ENCODE measurements around the gene TDRD10. TPM values are rescaled to one million over a fixed set of nuclear protein-coding genes. Genes with fewer than 3 reads are reported as not detected.

The TDRD10 gene
- total RNA-seq, 1 experiment from 2014 or later: 0.31 TPM

GRCh38 chr1:154551474-154551873 lies 49.5 kb downstream of the TDRD10 start:
- TF ChIP-seq CTCF (conservative IDR thresholded peaks at IDR 0.05): no peak
- no peak overlapping the region for H3K4me2 ChIP-seq (ENCODE audit: insufficient read depth, insufficient read length, low read length)
- no peak overlapping the region for H2BK12ac ChIP-seq (ENCODE audit: insufficient read length, low read depth, low read length)
- no peak overlapping the region for H2BK5ac ChIP-seq (ENCODE audit: insufficient read length, low read length)
- no peaks in the 10 kb centered on the region for H3K9me3 ChIP-seq (ENCODE audit: control insufficient read depth, low read depth, low read length)
- H3K18ac ChIP-seq (ENCODE audit: insufficient read length, low read depth, low read length): no peak overlapping the region
- no peak for DNase-seq
- no peak overlapping the region for H4K91ac ChIP-seq (ENCODE audit: insufficient read length, low read depth, low read length)
- no peak overlapping the region for H3K27ac ChIP-seq (ENCODE audit: insufficient read length, low read depth, low read length)
- H4K5ac ChIP-seq (ENCODE audit: insufficient read length, low read depth, low read length): no peak overlapping the region
- WGBS (ENCODE audit: extremely low coverage, insufficient read length, low lambda C conversion rate): no CpG with 5 or more reads among the region's 4 CpGs
- H2BK120ac ChIP-seq (ENCODE audit: low read depth, low read length, poor library complexity, severe bottlenecking): no peak overlapping the region
- H2AK5ac ChIP-seq (ENCODE audit: insufficient read length, low read length): no peak overlapping the region
- H2BK20ac ChIP-seq (ENCODE audit: low read depth, low read length, poor library complexity, severe bottlenecking): no peak overlapping the region
- Mint-ChIP-seq H3K9me3 (no peaks in the 10 kb centered on the region), H3K36me3 (ENCODE audit: insufficient read depth in 1 of 3, low read depth in 3 of 3) (peaks cover 52 to 80% (median 75%) of the 10 kb centered on the region in 3 experiments), H3K27me3 (ENCODE audit: low read depth) (no peaks in the 10 kb centered on the region), H3K27ac (no peak overlapping the region), H3K4me3 (no peak overlapping the region), H3K4me1 (peaks cover 7% of the 10 kb centered on the region in 2 experiments)
- no peaks in the 10 kb centered on the region; the same call in 1 of the 2 replicates for H3K79me2 ChIP-seq (ENCODE audit: insufficient read depth, low read length)
- H3T11ph ChIP-seq (ENCODE audit: low read length): no peak overlapping the region
- no peak overlapping the region for H3K9ac ChIP-seq (ENCODE audit: extremely low read depth, insufficient read length, low read length)
- H3K56ac ChIP-seq (ENCODE audit: insufficient read length, low read depth, low read length): no peak overlapping the region
- no peak overlapping the region for H3K4ac ChIP-seq (ENCODE audit: low read depth, low read length)
- no peaks in the 10 kb centered on the region for H4K20me1 ChIP-seq (ENCODE audit: control insufficient read depth, insufficient read depth, insufficient read length)
- H2AFZ ChIP-seq (ENCODE audit: low read length): no peak overlapping the region
- H3K23ac ChIP-seq (ENCODE audit: insufficient read length, low read depth, low read length): no peak overlapping the region
- H3K79me1 ChIP-seq (ENCODE audit: insufficient read depth, low read depth, low read length, poor library complexity, severe bottlenecking): no peaks in the 10 kb centered on the region
- H3K4me1 ChIP-seq (ENCODE audit: insufficient read depth, low read length): no peaks in the 10 kb centered on the region; the same call in 1 of the 2 replicates
- H2BK15ac ChIP-seq (ENCODE audit: low read depth, low read length): no peak overlapping the region
- no peaks in the 10 kb centered on the region for H3K23me2 ChIP-seq (ENCODE audit: insufficient read length, low read depth, low read length, poor library complexity, severe bottlenecking)
- H4K8ac ChIP-seq (replicated peaks; ENCODE audit: insufficient read length, low read depth, low read length): no peak overlapping the region
- H3K14ac ChIP-seq (ENCODE audit: insufficient read depth, low read length): no peak overlapping the region
- no peaks in the 10 kb centered on the region for H3K27me3 ChIP-seq (ENCODE audit: insufficient read depth, low read length)
